D721Med (cell line): ENCODE results near the gene UPK1B.
"Not testable (repeated sequence)": the region's sequence is repeated elsewhere in the genome, so short reads cannot be mapped to it uniquely, and the experiment has no call there.

Experiments used
- DNase-seq: peaks from one replicate; pipeline ENCODE4 v3.0.0; 2011; ENCODE audit warnings: low spot score; ENCODE audit not compliant: insufficient read length
- FAIRE-seq: peaks from 2 replicates; lab custom pipeline; 2011; peaks lifted over from hg19 to GRCh38; lab: Jason Lieb, UNC
- TF ChIP-seq, protein P1 (sequence below): IDR thresholded peaks from 2 replicates; pipeline ENCODE4 v1.5.1; 2012; ENCODE audit warnings: mild to moderate bottlenecking, control low read depth; ENCODE audit not compliant: insufficient read depth; ENCODE audit errors: missing control alignments

Gene UPK1B

DNA sequence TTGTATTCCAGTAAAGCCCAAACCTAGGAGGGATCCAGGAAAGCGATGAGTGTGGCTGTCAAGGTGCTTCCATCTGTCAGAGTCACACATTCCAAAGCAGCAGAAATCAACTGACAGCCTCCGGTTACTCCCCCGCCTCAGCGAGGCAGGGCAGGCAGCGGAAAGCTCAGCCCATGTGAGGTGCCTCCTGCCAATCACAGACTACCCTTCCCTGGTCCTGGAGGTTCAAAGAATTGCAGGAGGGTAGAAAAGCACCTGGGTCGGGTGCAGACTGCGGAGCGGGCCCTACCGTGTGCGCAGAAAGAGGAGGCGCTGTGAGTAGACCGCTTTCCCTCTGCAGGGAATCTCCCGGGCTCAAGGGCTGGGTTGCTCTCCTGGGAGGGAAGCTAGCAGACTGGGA is at the start of gene UPK1B:
TSS of gene UPK1B (plus strand) at position 274 of the 400 bp plus-strand sequence. CDS start 13,144 bp downstream, outside the sequence.
- FAIRE-seq (no peak), DNase-seq (no peak)
- TF ChIP-seq, protein P1, sequence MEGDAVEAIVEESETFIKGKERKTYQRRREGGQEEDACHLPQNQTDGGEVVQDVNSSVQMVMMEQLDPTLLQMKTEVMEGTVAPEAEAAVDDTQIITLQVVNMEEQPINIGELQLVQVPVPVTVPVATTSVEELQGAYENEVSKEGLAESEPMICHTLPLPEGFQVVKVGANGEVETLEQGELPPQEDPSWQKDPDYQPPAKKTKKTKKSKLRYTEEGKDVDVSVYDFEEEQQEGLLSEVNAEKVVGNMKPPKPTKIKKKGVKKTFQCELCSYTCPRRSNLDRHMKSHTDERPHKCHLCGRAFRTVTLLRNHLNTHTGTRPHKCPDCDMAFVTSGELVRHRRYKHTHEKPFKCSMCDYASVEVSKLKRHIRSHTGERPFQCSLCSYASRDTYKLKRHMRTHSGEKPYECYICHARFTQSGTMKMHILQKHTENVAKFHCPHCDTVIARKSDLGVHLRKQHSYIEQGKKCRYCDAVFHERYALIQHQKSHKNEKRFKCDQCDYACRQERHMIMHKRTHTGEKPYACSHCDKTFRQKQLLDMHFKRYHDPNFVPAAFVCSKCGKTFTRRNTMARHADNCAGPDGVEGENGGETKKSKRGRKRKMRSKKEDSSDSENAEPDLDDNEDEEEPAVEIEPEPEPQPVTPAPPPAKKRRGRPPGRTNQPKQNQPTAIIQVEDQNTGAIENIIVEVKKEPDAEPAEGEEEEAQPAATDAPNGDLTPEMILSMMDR = no peak

DNA sequence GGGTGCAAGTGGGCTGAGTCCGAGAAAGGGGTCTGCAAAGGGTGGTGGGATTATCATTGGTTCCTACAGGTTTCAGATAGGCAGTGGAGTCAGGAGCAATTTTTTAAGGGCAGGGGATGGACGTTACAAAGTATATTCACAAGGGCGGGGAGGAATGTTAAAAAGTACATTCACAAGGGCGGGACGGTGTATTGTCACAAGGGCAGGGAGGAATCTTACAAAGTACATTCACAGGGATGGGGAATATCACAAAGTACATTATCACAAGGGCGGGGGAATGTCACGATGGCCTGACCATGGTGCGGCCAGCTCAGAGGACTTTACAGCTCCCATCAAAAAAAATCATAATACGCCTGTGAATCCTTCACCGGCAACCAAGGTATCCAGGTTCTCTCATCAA is 48.1 kb upstream of the UPK1B start:
- TF ChIP-seq, protein P1 = no peak
- FAIRE-seq (no peak), DNase-seq (no peak)

DNA sequence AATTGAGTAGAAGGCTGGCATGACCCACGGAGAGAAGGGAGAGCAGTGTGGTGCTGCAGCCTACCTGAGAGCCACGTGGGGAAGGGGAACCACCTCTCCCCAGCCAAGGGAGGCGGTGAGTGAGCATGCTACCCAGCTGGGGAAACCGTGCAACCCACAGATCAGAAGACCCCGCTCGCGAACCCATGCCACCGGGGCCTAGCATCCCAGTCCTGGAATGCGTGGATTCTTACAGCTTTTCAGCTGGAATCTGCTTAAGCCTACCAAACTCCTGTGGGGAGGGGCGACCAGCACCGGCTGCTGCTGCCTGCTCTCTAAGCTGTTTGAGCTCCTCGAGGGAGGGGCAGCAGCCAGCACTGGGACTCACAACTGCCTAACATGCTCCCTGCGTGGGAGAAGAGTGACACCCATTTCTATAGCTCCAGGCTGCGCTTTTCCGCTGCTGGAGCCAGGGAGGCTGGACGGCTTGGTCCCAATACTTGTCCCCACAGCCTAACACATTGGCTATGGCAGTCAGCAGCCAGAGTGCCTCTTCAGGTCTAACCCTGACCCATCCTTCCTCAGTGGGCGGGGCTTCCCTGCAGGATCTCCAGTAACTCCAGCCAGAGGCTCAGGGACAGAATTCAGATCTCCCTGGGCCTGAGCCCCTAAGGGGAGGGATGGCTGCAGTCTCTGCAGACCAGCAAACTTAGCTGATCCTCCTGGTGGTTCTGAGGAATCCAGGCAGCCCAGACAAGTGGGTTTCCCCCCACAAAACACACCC is 47.5 kb upstream of the UPK1B start:
- no peak for DNase-seq
- FAIRE-seq = no peak
- TF ChIP-seq, protein P1 = no peak

DNA sequence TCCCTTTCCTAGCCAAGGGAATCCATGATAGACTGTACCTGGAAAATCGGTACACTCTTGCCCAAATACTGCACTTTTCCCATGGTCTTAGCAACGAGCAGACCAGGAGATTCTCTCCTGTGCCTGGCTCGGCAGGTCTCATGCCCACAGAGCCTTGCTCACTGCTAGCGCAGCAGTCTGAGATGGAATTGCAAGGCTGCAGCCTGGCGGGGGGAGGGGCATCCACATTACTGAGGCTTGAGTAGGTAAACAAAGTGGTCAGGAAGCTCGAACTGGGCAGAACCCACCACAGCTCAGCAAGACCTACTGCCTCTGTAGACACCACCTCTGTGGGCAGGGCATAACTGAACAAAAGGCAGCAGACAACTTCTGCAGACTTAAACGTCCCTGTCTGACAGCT is 43.1 kb upstream of the UPK1B start:
- not testable (repeated sequence) for DNase-seq, FAIRE-seq

DNA sequence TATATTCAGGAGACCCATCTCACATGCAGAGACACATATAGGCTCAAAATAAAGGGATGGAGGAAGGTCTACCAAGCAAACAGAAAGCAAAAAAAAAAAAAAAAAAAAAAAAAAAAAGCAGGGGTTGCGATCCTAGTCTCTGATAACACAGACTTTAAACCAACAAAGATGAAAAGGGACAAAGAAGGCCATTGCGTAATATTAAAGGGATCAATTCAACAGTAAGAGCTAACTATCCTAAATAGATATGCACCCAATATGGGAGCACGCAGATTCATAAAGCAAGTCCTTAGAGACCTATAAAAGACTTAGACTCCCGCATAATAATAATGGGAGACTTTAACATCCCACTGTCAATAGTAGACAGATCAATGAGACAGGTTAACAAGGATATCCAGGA is 41.1 kb upstream of the UPK1B start:
- not testable (repeated sequence) for DNase-seq, FAIRE-seq

DNA sequence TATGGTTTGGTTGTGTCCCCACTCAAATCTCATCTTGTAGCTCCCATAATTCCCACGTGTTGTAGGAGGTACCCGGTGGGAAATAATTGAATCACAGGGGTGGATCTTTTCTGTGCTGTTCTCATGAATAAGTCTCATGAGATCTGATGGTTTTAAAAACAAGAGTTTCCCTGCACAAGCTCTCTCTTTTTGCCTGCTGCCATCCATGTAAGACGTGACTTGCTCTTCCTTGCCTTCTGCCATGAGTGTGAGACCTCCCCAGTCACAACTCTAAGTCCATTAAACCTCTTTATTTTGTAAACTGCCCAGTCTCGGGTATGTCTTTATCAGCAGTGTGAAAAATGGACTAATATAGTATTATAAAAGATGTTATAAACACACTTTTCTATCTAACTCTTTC is 34.0 kb upstream of the UPK1B start:
- DNase-seq, FAIRE-seq: not testable (repeated sequence)

DNA sequence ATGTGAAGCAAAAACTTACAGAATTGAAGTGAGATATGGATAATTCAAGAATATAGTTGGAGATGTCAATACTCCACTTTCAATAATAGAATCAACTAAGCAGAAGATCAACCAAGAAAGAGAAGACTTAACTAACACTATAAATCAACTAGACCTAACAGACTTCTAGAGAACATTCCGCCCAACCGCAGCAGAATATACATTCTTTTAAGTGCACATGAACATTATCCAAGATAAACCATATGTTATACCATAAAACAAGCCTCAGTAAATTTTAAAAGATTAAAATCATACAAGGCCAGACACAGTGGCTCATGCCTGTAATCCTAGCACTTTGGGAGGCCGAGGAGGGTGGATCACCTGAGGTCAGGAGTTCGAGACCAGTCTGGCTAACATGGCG is 32.9 kb upstream of the UPK1B start:
- DNase-seq (no peak), FAIRE-seq (no peak)
- TF ChIP-seq, protein P1 = no peak

DNA sequence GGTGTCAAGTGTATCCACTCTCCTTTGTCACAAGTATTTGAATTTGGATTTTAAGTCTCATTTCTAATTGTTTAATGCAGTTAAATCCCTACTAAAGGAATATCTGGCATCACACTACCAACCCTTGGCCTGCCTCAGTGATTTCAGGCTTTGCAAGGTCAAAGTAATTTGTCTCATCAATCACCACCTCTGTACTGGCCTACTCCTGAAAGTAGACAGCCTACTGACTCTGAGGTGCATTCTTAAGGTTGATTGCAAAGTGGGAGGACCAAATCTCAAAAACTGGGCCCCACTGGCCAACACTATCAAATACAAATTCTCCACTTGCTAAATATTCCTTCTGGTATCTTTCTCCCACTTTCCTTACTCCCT is 28.3 kb upstream of the UPK1B start:
- FAIRE-seq (no peak), DNase-seq (no peak)
- TF ChIP-seq, protein P1 = no peak

DNA sequence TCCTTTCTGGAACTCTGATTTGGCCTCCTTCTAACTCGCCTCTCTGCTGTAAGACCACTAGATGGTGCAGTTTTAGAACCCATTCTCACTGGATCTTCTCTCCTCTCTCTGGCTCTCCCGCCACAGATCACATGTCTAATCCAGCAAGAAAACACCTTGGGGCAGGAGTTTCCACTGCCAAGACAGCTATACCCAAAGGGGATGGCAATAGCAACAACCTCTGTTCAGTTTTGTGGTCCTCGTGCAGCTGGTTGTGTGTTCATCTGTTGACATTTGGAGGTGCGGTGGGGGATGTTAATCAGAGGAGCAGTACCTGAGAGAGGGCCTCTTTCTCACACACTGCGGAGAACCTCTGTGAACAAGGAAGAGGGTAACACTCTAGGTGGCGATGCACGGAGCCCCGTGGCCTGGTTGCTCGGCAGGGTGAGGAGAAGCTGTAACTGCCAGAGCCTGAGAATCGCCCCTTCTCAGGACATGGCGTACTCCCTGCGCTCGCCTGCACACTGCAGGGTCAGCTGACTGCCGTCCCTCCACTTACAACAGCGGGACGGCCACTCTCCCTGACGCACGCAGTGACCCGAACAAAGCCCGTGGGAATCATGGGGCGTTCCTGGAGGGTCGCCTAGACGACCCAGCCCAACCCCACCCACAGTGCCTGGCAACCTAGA is 27.8 kb upstream of the UPK1B start, which contains the start of gene TEX55:
TSS of gene TEX55 (plus strand) at position 666 of the 668 bp plus-strand sequence. CDS start 25 bp downstream, outside the sequence.
- no peak for FAIRE-seq
- TF ChIP-seq, protein P1 = peak; percentile 54

More for the DNA sequence above, 27.8 kb upstream of the UPK1B start, which contains the start of gene TEX55:
- peak; percentile 21 for DNase-seq
